ENCODE data around the gene FXYD1.
"Not testable (repeated sequence)": the region's sequence is repeated elsewhere in the genome, so short reads cannot be mapped to it uniquely, and the experiment has no call there.

FXYD1 gene

GRCh38 chr19:35138305-35138892 is at the start of gene FXYD1:
TSS of gene FXYD1 (plus strand) at chr19:35138824. CDS start at chr19:35140080, 1,256 bp downstream.
- DNase-seq, result no peak

DNA sequence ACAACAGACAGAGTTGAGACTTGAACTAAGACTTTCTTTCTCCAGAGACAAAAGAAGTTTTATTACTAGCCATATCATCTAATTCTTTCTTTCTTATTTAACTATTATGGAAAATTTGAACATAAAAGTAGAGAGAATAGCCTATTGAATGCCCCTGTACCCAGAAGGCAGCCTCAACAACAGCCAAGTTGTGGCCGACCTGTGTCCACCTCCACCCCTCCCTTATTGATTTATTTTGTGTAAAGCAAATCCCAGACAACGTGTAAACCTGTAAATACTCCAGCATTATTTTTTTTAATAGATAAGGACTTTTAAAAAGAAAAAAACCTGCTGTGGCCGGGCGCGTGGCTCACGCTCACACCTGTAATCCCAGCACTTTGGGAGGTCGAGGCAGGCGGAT is 49.1 kb upstream of the FXYD1 start:
- no peak for DNase-seq

- no peak for DNase-seq
Observed at GRCh38 chr19:35090160-35090505, 48.5 kb upstream of the FXYD1 start.

DNA sequence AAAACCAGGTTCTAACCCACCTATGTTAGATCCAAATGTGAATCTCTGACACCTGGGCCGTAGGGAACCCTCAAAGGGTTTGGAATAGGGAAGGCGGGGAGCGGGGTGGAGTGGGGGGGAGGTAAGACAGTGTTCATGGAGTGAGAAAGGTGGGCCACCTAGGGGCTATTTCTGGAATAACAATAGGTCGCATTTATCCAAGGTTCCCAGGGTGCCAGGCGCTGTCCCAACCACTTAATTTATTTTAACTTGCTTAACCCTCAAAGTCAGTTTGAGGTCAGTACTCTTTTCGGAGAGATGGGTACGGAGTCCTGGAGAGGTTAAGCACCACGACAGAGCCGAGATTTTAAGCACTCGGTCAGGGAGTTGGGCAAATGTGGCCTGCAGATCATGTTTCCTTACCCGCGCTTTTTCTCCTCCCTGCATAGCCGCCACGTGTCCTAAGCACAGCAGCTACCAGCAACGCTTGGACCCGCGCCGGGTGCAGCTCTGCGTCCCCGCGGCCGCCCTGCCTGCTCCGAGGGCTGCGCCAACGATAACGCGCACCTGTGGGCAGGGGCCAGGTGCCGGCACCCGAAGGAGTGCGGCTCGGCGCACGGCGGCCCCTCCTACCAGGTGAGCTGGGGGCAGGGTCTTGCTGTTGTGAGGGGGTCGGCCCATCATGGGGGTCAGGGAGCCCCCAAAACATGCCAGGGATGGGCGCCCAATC is 48.0 kb upstream of the FXYD1 start:
- peak; percentile 59 for DNase-seq

DNA sequence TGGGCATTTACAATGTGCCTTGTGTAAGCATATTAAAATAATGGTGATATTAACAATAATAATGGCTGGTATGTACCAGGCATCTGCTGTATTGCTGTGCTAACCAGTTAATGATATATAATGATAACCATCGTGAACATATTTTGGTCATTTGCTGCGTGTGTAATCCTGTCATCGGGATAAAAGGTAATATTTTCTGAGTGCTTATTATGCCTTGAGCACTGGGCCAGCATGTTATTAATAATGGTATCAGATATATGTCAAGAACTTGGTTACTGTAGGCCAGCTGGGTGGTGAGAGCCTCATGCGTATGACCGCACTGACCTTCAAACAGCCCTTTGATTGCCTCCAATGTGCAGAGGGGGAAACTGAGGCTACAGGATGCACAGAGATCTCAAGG is 45.2 kb upstream of the FXYD1 start:
- DNase-seq, result no peak

DNA sequence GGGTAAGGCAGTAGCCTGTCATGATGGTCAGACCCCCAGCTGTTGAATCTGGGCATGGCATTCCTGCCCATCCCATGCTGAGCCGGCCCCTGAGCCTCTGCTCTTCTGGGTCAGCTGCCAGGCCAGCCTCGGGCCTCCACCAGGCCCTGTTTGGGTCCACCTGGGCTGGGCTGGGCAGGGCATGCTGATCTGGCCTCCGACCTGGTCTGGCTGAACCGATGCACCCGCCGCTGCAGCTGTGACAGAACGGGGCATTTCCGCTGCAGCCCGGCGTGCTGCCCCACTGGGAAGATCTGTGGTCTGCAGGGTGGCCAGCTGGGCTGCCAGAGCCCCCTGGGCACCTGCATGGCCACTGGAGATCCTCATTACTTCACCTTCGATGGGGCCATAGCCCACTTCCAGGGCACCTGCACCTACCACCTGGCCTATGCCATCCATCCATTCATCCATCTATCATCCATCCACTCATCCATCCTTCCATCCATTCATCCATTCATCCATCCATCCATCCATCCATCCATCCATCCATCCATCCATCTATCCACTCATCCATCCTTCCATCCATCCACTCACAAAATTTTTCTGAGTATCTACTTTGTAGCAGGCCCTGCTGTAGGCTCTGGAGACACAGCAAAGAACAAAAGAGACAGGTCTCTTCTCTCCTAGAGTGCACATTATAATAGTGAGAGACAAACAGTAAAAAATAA is 44.5 kb upstream of the FXYD1 start:
- no peak for DNase-seq

- no peak for DNase-seq
Observed at GRCh38 chr19:35094656-35095055, 44.0 kb upstream of the FXYD1 start.

DNA sequence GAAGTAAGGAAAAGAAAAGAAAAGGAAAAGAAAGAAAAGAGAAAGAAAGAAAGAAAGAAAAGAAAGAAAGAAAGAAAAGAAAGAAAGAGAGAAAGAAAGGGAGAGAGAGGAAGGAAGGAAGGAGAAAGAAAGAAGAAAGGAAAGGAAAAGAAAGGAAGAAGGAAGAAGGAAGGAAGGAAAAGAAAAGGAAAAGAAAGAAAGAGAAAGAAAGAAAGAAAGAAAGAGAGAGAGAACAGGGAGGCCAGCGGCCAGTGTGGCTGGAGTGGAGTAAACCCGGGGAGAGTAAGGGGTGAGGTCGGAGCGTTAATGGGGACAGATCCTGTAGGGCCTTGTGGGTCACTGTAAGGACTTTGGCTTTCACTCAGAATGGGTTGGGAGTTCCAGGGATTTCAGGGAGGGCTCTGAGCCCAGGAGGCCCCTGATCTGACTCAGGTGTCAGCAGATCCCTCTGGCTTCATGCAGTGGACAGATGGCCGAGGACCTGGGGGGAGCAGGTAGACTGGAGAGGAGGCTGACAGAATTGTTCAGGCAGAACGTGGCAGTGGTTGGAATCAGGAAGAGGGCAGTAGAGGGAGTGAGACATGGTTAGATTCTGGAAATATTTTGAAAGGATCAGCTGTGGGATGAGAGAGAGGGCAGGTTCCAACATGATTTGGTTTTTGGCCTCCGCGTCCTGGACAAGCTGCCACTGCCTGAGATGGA is 42.8 kb upstream of the FXYD1 start:
- DNase-seq, result no peak

DNA sequence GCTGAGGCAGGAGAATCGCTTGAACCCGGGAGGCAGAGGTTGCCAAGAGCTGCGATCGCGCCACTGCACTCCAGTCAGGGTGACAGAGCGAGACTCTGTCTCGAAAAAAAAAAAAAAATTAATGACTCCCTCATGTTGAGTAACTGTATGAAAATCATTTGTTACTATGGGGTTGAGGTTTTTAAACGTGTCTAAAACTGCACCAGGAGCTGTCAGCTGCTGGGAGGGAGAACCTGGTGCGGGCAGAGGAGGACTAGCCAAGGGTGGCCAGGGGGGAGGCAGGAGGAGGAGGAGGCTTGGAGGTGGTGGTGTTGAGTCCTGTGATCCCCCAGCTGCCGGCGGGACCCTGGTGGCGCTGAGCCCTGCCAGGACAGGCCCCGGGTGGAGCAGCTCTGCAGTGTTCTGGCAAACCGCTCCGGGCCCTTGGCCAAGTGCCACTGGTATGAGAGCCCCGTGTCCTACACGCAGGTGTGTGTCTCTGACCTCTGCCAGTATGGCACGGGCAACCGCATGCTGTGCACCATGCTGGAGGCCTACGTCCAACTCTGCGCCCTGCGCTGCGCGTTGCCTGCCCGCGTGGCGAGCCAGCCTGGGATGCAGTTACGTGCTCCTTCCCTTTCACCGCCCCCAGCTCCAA is 40.1 kb upstream of the FXYD1 start:
- DNase-seq, result no peak

DNA sequence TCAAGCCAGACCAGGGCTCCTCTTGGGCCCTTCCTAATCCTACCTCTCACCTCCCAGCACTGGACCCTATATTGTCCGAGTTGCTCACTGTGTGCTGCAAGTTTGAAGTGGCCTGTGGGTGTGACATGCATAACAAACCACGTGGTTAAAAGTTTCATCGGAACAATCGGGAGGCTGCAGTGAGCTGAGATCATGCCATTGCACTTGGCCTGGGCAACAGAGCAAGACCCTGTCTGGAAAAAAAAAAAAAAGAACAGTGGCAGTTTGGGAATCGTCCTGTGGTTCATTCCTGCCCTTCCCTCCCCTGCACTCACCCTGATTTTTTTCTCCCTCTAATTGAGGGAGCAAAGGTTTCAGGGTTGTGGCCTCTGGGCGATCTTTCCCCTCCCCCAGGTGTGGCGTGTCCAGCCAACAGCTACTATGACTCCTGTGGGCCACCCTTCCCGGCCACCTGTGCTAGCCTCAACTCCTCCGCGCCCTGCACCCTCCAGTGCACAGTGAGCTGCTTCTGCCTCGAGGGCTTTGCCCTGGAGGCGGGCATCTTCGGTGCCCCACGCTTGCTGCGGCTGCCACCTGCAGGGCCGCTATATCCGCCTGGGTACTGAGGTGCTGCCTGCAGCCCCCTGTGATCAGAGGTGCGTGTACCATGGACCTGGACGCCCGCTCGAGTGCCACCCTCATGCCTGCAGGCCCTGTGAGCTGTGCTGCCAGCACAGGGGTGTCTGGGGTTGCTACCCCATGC is 39.3 kb upstream of the FXYD1 start:
- DNase-seq, result no peak

DNA sequence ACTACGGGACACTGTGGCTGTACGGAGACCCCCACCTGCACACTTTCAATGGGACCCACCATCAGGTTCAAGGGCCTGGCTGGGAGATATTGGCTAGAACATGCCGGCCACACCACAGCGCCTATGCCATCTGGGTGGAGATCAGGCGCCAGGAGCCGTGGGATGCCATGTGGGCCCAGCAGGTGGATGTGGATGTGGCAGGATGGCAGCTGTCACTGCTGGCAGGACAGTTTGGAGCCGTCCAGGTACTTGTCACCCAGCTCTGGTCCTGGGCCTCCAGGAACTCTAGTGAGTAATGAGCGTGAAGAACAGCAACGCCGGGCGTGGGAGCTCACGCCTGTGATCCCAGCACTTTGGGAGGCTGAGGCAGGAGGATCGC is 38.7 kb upstream of the FXYD1 start:
- no peak for DNase-seq

DNA sequence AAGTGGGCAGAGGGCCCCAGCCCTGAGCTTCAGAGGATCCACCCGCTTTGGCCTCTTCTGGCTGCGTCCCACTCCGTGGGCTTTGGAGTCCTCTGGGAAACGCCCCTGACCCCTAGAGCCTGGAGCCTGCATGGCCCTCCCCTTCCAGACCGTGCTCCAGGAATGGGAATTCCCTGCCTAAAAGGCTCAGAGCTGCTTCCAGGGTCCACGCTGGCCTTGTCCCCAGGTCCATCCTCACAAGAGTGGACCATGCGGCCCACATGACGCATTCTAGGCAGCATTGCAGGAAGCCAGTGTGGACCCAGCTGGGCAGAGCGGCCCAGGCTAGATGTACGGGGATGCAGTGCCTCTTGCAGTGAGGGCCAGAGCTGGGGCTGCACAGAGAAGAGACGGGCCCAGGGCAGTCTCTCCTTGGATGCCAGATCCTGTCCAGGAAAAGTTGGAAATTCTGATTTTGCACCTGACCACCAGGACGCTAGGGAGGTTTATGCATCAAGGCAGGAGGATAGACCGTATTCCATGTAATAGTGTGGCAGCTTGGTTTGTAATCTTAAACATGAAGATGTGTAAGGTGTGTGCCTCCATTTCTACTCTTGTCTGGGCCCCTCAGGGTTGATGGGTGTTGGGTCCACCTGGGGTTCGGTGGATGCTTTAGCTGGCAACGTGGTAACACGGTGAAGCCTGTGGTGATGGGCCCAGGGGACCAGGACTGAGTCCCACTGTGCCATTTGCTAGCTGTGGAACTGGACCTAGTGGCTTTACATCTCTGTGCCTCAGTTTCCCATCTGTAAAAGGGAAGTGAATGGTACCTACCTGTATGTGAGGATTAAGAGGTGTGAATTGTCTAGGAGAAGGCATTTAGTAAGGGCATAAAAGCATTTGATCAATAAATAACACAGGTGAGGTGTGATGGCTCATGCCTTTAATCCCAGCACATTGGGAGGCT is 37.8 kb upstream of the FXYD1 start:
- DNase-seq, result no peak

GRCh38 chr19:35101949-35102348 is 36.7 kb upstream of the FXYD1 start:
- DNase-seq, result not testable (repeated sequence)

DNA sequence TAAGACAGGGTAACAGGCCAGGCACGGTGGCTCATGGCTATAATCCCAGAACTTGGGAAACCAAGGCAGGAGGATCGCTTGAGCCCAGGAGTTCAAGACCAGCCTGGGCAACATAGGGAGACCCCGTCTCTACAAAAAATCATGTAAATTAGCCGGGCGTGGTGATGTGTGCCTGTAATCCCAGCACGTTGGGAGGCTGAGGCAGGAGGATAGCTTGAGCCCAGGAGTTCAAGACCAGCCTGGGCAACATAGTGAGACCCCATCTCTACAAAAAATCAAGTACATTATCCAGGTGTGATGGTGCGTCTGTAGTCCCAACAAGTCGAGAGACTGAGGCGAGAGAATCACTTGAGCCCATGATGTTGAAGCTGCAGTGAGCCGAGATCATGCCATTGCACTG is 35.0 kb upstream of the FXYD1 start:
- DNase-seq, result not testable (repeated sequence)

GRCh38 chr19:35104361-35104760 is 34.3 kb upstream of the FXYD1 start:
- DNase-seq, result no peak

DNA sequence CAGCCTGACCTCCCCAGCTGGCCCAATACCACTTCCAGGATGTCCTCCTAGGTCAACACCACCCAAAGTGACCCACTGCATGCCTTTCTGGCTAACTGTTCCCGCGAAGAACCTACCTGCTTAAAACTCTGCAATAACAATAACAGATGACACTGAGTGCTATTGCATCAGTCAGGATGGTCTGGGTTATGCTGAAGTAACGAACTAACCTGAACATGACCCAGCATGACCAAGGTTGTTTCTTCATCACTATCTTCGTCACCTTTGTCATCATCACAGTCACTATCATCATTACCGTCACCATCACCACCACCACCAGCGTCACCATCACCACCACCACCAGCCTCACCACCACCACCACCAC is 33.6 kb upstream of the FXYD1 start:
- no peak for DNase-seq

GRCh38 chr19:35105411-35106290 is 33.0 kb upstream of the FXYD1 start:
- DNase-seq, result no peak

DNA sequence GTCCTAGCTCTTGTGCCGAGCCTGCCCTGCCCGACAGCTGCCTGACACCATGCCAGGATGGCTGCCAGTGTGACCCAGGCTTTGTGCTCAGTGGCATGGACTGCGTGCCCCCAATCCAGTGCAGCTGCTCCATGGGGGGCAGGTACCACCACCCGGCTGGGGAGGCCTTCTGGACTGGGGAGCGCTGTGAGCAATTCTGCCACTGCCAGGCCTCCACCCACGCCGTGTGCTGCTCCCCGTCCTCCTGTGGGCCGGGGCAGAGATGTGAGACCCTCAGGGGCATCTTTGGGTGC is 32.4 kb upstream of the FXYD1 start:
- no peak for DNase-seq

GRCh38 chr19:35106898-35107541 is 31.6 kb upstream of the FXYD1 start:
- DNase-seq, result no peak

DNA sequence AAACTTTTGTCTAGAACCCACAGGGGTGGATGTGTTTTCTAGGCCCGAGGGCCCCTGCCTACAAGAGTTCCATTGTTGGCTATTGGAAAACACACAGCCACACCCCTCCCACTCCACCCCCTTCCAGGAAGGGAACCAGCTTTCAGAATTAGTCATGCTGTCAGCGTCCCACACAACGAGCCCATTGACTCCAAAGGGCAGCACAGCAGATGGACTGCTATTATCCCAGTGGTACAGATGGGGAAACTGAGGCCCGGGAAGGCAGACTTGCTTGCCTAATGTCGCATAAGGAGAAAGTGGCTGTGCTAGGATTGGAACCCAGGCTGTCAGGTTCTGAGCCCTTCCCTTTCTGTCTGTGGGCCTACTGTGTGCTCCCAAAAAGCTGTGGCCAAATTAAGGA is 31.1 kb upstream of the FXYD1 start:
- no peak for DNase-seq
